ENCODE data around the gene MAB21L1.
A peak's percentile ranks its signal among the peaks of the same experiment; 100 is the strongest.

MAB21L1 gene

DNA sequence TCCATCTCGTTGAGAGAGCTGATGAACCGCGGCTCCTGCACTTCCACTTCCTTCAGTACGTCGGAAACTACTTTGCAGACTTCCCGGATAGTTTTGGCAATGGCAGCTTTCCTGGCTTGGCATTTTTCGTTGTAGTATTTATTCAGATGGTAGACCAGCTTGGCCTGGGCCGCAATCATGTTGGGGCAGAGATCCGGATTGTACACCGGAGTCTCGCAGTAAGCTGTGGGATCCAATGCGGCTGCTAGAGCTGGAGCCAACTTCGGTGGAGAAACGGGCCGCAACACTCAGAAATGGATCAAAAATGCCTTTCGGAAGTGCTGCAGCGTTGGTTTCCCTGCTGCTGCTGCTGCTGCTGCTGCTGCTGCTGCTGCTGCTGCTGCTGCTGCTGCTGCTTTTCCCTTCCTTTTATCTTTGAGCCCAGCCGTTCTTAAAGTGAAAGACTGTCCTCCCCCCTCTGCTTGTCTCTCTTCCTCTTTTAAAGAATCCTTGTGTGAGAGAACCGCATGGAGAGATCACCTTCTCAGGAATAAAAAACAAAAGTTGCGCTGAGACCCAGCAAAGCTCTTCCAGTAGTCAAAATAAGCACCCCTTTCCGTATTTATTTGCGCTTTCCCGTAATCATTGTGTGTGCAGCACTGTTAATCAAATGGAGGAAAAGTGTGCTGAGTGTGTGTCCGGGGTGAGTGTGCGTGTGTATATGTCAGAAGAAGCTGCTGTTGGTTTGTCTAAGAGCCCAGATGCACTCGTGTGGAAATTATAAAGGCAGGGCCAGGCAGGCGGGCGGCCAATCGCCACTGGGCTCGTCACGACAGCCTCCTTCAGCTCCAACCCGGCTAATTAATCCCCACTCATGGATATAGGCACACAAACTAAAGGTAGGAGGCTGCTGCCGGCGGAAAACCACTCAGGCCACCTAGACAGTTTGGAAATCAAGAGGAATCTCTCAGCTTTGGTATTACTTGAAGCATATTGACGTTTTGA lies at the start of gene MAB21L1:
TSS of gene MAB21L1 (minus strand) at position 730 of the 984 bp plus-strand sequence. CDS start at position 179, 551 bp downstream.
- DNase-seq, result no peak

- DNase-seq, result no peak
Observed at GRCh38 chr13:35524171-35524570, 47.7 kb upstream of the MAB21L1 start.

GRCh38 chr13:35518337-35518946 lies 42.0 kb upstream of the MAB21L1 start:
- DNase-seq, result no peak

DNA sequence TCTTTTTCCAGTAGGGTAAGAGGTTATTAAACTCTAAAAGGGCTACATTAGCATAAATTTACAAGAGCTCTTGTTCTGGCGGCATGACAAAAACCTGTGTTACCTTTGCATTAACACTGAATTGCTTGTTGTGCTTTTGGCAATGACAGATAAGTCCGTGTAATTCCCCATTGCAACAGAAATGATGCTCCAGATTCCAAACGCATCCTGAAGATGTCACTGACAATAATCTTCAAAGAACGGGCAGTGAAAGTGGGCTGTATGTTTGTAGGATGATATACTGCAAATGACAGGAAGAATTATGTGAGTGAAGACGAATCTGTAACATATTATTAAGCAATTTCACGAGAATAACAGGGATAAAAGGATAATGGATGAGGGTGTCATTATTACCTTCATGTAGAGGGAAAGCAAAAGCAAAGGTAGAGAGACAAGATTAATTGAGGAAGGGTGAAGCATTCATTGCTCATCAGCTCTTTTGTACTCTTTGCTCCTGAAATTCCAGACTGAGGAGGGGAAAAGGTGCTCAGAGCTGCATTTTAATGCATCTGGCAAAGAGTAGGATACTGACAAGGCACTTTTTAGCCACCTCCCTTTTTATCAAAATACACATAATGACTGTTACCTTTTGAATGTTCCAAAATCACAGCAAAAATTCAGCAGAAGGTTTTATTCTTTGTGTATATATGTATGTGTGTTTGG lies 38.5 kb upstream of the MAB21L1 start:
- DNase-seq, result peak; percentile 56 to 71

GRCh38 chr13:35514061-35514477 lies 37.6 kb upstream of the MAB21L1 start:
- peak; percentile 46 to 56 for DNase-seq

DNA sequence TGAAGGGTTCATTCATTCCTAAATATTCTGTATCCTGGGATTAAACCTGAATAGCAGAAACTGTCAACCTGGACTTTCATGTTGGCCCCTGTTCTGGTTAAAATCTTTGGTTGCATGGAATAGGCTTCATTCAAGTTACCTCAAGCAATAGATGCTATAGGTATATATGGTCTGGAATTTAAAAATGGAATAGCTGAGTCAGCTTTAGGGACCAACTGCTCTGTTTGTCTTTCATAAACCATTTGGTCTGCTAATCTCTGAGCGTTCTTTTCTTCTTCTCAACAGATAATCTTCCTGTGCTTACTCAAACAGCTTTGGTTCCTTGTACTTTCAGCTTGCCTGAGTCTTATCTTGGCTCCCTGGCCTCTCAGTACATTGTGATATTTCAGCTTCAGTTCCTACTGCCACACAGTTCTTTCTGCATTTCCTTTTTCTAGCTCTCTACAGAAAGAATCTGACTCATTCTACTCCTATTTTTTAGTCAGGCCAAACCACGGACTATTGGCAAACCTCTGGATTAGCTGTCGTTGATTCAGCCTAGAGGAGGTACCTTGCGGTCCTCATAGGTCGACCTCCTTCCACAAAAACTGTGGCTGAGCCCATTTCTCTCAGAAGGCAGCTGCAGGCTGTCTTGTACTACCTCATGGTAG lies 35.9 kb upstream of the MAB21L1 start:
- no peak for DNase-seq

GRCh38 chr13:35502456-35502855 lies 26.0 kb upstream of the MAB21L1 start:
- DNase-seq, result no peak

DNA sequence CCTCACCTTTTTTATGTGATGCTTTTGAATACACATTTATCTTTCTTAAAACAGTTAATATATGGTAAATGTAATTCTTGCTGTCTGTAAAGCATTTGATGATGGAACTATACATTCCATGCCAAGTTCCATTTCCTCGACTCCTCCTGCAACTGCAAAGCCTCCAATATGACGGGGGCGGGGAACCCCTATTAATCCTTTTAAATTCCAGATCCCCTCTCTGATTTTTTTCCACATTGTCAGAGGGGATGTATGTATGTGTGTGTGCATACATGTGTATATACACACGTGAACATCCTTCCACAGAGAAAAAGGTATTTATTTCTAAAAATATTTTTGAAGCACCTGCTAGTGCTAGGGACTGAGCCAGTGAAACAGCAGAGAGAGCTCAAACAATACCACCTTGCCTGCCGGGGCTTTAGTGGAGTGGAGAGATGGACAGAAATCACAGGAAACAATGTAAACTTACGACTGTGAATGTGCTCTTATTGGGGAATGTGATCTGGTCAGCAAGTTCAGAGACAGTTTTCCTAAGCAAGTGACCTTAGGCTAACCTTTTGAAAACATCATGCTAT lies 25.3 kb upstream of the MAB21L1 start:
- DNase-seq, result no peak

- peak; percentile 75 to 89 for DNase-seq
Observed at GRCh38 chr13:35500144-35500543, 23.7 kb upstream of the MAB21L1 start.

DNA sequence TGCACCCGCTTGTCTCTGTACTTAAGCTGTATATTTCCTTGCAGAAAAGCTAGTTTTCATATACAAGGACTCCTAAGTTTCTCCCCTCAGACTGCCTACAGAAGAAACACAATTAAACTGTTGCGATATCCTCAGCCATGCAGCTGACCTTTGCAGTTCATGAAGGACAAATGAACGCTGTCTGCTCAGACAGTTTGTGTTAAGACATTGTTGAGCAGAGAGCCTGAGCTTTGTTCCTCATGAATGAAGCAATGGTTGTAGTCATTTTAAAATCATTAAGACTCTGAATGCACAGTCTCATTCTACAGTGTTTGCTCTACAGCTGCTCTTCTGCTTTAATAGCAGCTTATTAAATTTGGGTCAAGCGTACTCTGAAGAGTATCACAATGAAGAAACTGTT lies 23.2 kb upstream of the MAB21L1 start:
- peak; percentile 79 to 89 for DNase-seq

DNA sequence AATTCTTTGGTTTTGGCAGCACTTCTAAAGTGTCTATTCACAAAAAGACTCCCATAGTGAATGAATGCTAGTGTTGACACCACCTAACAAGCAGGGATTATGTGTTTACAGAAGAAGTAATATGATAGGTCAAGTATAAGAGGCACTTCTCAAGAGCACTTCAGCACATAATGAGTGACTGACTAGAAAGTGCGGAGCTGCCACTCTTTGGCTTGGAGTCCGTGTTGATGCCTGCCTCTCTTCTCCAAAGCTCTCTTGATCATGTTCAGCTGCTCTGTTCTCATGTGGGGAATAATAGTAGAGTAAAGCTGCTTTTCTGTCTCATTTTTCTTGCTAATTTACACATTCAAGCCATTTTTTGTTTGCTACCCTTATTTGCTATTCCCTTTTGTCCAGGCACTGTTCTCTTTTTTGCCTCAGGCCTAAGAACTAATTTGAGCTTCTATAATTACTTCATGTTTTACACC lies 22.7 kb upstream of the MAB21L1 start:
- peak; percentile 91 to 94 for DNase-seq

DNA sequence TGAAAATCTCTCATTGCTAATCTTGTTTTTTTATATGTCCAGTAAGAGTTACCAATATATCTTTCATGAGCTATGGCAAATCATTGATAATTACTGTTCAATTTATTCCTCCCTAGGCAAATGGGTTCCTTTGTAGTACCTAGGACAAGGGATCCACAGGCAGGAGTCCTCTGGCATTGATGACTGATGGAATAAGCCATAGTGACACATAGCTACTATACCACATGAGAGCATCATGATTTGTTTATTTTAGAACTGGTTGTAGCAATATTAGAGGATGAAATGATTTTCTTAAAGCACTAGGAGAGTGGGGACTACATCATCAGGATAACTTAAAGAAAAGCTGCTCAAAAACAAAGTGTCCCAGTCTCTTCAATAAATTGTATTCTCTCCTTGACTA lies 21.7 kb upstream of the MAB21L1 start:
- DNase-seq, result peak in 1 of 2 experiments; percentile 20

DNA sequence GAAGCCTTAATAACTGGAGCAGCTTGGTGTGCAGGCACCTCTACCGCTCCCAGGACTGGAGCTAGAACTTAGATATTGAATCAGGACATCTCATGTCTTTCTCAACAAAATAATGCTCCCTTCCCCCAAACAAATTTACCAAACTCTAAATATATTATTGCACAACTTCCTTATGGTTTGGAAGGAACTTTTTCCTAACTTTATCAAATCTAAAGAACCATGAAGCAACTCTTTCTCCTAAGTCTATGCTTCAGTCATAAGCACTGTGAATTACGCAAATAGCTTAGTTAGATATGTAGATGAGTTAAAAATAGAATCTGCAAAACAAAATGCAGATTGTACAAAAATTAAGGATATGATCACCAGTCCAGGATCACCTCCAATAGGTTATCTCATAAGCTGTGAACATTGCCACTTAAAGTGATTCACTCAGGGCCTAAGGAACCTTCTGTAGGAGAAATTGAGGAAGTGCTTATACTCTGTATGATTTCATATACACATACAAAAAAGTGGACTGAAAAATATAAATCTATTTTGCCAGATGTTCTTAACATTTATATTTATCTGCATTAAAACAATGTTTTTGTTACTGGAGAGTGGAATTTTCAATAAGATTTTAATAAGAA lies 20.4 kb upstream of the MAB21L1 start:
- DNase-seq, result no peak

GRCh38 chr13:35496006-35496405 lies 19.5 kb upstream of the MAB21L1 start:
- DNase-seq, result no peak

DNA sequence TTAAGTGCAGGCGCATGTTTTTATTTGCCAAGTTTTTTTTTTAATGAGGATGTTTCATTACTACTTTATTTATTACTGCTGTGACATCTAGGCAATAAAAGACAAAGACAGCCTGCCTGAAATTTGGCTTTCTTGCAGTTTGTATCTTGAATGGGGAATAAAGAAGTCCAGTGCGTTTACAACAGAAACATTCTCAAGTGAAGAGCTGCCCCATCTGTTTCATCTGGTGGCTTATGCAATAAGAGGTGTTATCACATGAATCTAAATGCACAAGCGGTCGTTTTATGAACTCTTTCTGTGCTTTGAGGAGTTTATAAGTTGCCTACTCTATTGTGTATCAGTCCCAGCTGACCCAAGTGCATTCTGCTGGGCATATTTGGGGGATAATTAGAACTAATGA lies 12.6 kb upstream of the MAB21L1 start:
- DNase-seq, result no peak

DNA sequence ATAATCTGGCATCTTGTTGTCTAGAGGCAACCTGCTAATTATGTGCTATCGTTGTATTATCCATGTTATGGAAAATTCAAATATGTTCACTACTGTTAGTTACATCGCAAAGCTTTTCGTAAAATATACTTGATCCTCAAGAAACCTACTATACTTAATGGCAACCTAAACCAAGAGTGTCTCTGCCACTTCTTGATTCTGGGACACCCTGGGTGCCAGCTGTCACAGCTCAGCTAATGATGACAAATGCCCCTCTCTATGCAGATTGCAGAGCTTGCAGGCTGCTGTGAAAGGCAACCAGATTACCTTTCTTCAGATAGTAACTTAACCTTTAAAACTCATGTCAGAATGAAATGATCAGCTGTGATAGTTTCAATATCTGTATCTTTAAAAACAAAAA lies 8.9 kb upstream of the MAB21L1 start:
- peak in 1 of 2 experiments; percentile 9 for DNase-seq

GRCh38 chr13:35484384-35484783 lies 7.9 kb upstream of the MAB21L1 start:
- no peak for DNase-seq

- DNase-seq, result no peak
Observed at GRCh38 chr13:35483761-35484160, 7.3 kb upstream of the MAB21L1 start.

DNA sequence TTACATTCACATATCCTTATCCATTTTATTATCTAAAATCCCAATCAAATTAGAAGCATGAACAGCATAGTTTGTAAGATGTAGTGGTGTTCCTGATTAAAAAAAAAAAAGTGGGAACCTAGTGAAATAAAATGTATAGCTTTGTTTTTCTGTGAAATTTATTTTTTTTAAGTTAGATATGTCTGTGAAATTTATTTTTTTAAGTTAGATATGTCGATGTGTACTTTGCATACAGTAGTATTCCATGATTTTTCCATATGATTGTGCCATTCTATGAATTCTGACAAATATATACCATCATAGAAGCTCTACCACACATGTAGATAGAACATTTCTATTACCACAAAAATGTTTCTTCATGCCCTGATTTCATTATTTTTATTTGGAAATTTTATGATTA lies 6.0 kb upstream of the MAB21L1 start:
- DNase-seq, result no peak

DNA sequence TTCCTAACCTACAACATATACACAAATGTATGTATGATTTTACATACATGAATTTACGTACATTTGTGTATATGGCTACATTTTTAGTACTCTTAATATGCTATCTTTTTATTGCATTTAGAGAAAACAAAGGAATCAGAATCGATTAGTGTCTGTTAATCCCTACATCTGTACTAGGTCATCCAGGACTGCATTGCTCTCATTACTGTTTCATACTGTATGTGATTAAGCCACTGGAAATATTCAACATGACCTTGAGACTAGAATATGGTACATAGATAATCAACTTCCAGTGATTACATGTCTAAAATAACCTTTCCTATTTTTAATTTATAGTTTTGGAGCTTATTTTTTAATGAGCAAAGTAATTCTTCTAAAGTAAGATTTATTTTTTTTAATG lies 5.3 kb upstream of the MAB21L1 start:
- DNase-seq, result no peak

DNA sequence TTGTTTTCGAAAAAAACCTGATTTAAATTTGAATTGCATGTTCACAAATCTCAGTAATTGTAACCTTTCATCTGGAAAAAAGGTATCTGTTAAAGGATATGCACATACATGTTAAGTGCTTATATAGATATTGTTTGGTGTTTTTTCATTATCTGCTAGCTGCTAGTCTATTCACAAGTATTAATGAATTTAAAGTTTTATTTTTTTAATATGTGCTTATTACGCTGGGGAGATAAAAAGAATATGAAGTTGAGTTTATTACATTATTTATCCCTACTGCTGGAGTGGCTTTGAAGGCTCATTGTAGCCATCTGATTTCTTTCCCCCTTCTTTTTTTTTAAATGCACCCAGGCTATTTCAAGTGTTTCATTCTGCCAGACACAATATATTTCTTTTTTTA lies 3.9 kb upstream of the MAB21L1 start:
- no peak for DNase-seq

DNA sequence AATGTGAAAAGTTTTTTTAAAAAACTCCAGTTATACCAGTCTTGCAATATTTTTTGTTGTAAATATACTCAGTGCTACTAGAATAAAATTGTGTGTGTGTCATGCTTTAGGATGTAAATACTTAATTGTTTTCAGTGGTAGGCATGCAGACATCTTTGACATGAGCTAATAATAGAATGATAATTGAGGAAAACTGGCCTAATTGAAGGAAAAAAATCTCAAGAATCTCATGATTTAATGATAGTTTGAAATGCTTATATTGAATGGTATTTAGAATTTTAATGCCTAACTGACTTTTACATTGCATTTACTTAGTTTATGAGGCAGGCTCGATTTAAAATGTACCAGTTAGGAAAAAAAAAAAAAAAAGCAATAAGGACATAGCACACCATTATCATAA lies 3.2 kb upstream of the MAB21L1 start:
- no peak for DNase-seq

Data from NCI-H1930 (cell line).